Activated CD8-positive, alpha-beta T cell treated with anti-CD3 and anti-CD28 coated beads, Interleukin-2, amount 10 ng/mL, durations not matched to agents 7 days and 5 days (primary cell): Measurements from ENCODE around the gene MAGI1. TPM values are rescaled to one million over a fixed set of nuclear protein-coding genes. Genes with fewer than 3 reads are reported as not detected.

Source experiments
- ATAC-seq: fragments of 150-1000 bp; cut with Tn5 transposase; one replicate; pipeline ENCODE4 v1.10.0; 2021; ENCODE audit warnings: moderate library complexity
- CTCF ChIA-PET: fragments of 350-600 bp; sonication (Branson Sonifier 250); formaldehyde crosslinking; loops from one replicate; lab custom pipeline; 2021; ENCODE audit warnings: antibody characterized with exemption; lab: Charles Lee
- POLR2A ChIA-PET: fragments of 350-600 bp; sonication (Branson Sonifier 250); formaldehyde crosslinking; loops from one replicate; lab custom pipeline; 2021; ENCODE audit warnings: antibody characterized with exemption; lab: Charles Lee
- DNase-seq: peaks from one replicate; pipeline ENCODE4 v3.0.0-alpha.2; 2020
- H3K27ac Mint-ChIP-seq: one replicate; pipeline ENCODE4 v1.8.0; 2021; ENCODE audit warnings: mild to moderate bottlenecking, mixed read lengths
- H3K27me3 Mint-ChIP-seq: one replicate; pipeline ENCODE4 v1.8.0; 2021; ENCODE audit warnings: low read depth, mixed read lengths
- H3K36me3 Mint-ChIP-seq: one replicate; pipeline ENCODE4 v1.8.0; 2021; ENCODE audit warnings: low read depth, mixed read lengths
- H3K4me1 Mint-ChIP-seq: one replicate; pipeline ENCODE4 v1.8.0; 2021; ENCODE audit warnings: low read depth, mixed read lengths
- H3K4me3 Mint-ChIP-seq: one replicate; pipeline ENCODE4 v1.8.0; 2021; ENCODE audit warnings: mild to moderate bottlenecking, mixed read lengths
- H3K9me3 Mint-ChIP-seq: one replicate; pipeline ENCODE4 v1.8.0; 2022; ENCODE audit warnings: mixed read lengths; ENCODE audit not compliant: insufficient read depth
- total RNA-seq, 2 experiments: library from RNA; stranded (reverse); gene quantifications; one replicate each; pipeline ENCODE4 v1.2.3, GENCODE V29; 2021

MAGI1 gene
- total RNA-seq, 2 experiments from 2014 or later: not detected

DNA sequence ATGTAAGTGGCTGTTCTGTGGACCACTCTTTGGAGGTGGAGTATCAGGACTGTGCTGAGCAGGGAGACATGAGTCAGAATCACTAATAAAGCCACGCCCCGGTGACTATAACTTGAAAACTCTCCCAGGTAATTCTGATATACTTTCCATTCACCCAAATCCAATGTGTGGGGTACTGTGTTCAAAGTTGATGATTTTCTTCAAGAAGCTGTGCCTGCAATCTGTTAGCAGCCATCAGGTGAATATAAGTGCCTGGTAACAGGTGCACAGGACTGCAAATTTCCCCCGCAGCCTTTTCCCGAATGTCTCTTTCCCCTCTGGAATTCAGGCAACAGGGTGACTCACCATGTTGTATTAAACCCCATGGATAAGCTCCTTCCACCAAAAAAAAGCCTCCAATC, 17.0 kb downstream of the MAGI1 start:
- DNase-seq (no peak), ATAC-seq (no peak)
- Mint-ChIP-seq H3K27ac (no peak overlapping the region), H3K27me3 (no peaks in the 10 kb centered on the region), H3K9me3 (no peaks in the 10 kb centered on the region), H3K36me3 (no peaks in the 10 kb centered on the region), H3K4me1 (no peaks in the 10 kb centered on the region), H3K4me3 (no peak overlapping the region)
- POLR2A ChIA-PET: no interaction called here
- CTCF ChIA-PET: no interaction called here

DNA sequence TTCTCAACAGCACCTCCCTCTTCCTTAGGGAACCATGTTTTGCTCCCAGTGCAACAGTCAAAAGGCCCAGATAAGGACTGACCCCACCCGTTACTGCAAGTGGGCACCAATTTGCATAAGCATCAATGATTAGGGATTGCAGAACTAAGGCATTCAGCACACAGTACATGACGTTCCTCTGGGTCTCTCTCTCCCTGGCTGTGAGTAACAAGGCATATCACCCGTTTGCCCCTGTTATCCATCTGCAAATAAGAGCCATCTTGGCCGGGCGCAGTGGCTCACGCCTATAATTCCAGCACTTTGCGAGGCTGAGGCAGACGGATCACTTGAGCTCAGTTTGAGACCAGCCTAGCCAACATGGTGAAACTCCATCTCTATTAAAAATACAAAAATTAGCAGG, 18.8 kb downstream of the MAGI1 start:
- Mint-ChIP-seq H3K4me3 (no peak overlapping the region), H3K9me3 (no peaks in the 10 kb centered on the region), H3K4me1 (no peaks in the 10 kb centered on the region), H3K27me3 (no peaks in the 10 kb centered on the region), H3K27ac (no peak overlapping the region), H3K36me3 (no peaks in the 10 kb centered on the region)
- CTCF ChIA-PET: no interaction called here
- DNase-seq (no peak), ATAC-seq (no peak)
- POLR2A ChIA-PET: no interaction called here

DNA sequence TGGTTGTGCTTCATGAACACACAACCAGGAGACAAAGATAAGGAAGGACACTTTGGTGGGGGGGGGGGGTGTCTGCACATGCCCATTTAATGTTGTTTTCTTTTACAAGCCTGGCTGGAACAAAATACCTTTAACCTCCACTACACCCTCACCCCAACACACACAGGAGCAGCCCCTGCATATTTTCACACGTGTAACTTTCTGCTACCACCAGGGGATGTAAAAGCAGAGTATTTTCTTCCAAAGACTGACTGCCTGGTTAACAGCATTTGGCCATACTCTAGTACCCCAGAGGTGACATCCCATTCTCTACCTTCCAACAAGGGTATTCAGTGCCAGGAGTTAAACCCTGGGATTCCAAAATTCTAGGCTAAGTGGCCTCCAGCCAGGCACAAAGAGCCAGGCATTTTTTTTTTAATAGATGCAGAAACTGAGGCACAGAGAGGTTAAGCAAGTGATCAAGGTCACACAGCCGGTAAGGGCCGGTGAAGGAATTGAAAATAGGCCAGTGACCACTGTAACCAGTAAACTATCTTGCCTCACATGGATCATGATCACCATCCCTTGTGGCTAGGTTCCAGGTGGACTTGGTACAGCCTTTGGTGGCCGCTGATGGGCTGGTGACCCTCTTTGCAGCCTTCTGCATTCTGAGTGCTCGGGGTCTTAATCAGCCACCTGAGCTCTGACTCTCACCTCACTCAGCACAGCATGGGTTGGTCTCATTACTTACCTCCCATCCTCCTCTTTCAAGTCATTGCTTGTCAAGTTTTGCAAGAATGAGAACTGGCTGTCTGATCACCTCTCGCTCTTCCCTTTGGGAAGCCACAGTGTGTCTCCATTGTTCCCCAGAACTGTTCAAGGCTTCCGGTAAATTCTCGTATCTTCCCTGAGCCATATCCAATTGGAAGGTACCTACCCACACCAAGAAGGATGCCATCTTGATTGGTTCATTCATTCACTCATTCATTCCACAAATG, 20.4 kb downstream of the MAGI1 start:
- no peaks in the 10 kb centered on the region for H3K9me3 Mint-ChIP-seq
- no peak overlapping the region for H3K4me3 Mint-ChIP-seq
- H3K27ac Mint-ChIP-seq: no peak overlapping the region
- no peaks in the 10 kb centered on the region for H3K36me3 Mint-ChIP-seq
- ATAC-seq: no peak
- CTCF ChIA-PET: no interaction called here
- POLR2A ChIA-PET: no interaction called here
- no peak for DNase-seq
- H3K4me1 Mint-ChIP-seq: no peaks in the 10 kb centered on the region
- no peaks in the 10 kb centered on the region for H3K27me3 Mint-ChIP-seq

DNA sequence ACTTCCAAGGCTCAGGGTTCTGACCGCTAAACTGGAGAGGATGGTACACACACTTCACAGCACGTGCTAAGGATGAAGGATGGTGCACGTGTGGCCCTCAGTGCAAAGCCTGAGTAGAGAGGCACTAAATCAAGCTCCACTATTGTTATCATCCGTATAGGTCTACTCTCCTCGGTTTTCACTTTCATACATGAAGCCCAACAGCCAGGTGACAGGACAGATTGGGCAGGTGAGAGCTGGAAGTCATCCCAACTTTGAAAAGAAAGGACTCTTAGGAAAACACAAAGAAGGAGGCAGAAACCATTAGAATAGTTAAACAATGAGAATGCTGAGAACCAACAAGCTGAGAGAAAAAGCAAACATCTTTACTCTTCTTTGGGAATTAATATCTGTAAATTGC, 21.1 kb downstream of the MAGI1 start:
- H3K27me3 Mint-ChIP-seq: no peaks in the 10 kb centered on the region
- ChIA-PET CTCF (no interaction called here), POLR2A (interaction anchor here (0.6 kb wide), 1 partner anchor 57 kb away, joined by 6 read pairs; no protein-coding TSS in a partner anchor)
- DNase-seq (no peak), ATAC-seq (no peak)
- no peaks in the 10 kb centered on the region for H3K4me1 Mint-ChIP-seq
- no peaks in the 10 kb centered on the region for H3K36me3 Mint-ChIP-seq
- H3K9me3 Mint-ChIP-seq: no peaks in the 10 kb centered on the region
- no peak overlapping the region for H3K4me3 Mint-ChIP-seq
- no peak overlapping the region for H3K27ac Mint-ChIP-seq

DNA sequence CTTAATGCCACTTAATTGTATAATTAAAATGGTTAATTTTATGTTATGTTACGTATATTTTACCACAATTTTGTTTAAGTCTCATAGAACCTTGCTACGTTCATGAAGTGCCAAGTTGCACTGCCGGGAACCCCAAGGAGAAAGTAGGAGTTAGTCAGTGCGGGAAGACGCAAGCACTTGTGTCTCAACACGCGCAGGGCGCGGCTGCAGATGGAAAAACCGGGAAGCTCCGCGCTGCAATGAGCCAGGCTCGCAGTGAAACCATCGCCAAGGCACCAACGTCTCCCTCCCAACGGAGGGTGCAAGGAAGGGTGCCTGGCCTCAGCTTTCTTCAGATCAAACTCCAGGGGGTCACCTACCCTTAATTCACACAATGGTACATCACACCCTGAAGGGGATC, 21.6 kb downstream of the MAGI1 start:
- ATAC-seq: no peak
- Mint-ChIP-seq H3K27me3 (no peaks in the 10 kb centered on the region), H3K4me1 (no peaks in the 10 kb centered on the region), H3K36me3 (no peaks in the 10 kb centered on the region), H3K4me3 (no peak overlapping the region), H3K9me3 (no peaks in the 10 kb centered on the region), H3K27ac (no peak overlapping the region)
- CTCF ChIA-PET: no interaction called here
- POLR2A ChIA-PET: interaction anchor here (0.6 kb wide), 1 partner anchor 57 kb away, joined by 6 read pairs; no protein-coding TSS in a partner anchor
- DNase-seq: no peak

DNA sequence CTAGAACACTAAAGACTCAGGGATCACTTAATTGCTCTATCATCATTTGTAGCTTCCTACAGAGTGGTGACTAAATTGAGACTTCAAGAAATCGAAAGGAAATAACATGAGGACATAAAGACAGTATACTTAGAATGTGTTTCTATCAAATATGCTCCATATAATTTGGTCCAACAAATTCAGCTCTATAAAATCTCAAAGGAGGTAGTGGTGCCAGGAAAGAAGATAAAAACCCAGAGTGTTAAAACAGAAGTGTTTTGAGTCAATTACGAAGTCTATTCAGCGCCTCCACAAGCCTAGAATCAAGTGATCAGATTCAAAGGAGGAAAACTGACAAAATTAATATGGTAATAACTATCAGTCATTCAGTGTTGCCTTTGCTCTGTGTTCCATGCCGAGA, 22.9 kb downstream of the MAGI1 start:
- Mint-ChIP-seq H3K27me3 (no peaks in the 10 kb centered on the region), H3K4me1 (no peaks in the 10 kb centered on the region), H3K36me3 (no peaks in the 10 kb centered on the region), H3K9me3 (no peaks in the 10 kb centered on the region), H3K4me3 (no peak overlapping the region), H3K27ac (no peak overlapping the region)
- ATAC-seq (no peak), DNase-seq (no peak)
- POLR2A ChIA-PET: no interaction called here
- CTCF ChIA-PET: no interaction called here

DNA sequence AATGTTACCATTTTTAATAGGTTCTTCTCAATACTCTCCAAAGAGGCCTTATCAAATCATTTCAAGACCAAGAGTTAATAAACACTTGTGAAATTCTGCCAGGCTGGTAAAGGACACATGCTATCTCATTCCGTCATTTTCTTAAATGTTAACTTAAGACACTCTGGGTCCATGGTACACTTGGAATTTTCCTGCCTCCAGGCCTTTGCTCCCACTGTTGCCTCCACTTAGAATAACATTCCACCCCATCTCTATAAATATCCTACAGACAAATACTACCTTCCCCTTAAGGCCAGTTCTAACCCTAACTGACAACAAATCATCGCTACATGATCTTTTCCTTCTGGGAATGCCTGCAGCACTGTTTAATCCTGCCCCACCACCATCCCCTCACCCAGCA, 24.1 kb downstream of the MAGI1 start:
- ATAC-seq (no peak), DNase-seq (no peak)
- Mint-ChIP-seq H3K27me3 (no peaks in the 10 kb centered on the region), H3K4me1 (no peaks in the 10 kb centered on the region), H3K36me3 (no peaks in the 10 kb centered on the region), H3K27ac (no peak overlapping the region), H3K9me3 (no peaks in the 10 kb centered on the region), H3K4me3 (no peak overlapping the region)
- CTCF ChIA-PET: no interaction called here
- POLR2A ChIA-PET: no interaction called here

DNA sequence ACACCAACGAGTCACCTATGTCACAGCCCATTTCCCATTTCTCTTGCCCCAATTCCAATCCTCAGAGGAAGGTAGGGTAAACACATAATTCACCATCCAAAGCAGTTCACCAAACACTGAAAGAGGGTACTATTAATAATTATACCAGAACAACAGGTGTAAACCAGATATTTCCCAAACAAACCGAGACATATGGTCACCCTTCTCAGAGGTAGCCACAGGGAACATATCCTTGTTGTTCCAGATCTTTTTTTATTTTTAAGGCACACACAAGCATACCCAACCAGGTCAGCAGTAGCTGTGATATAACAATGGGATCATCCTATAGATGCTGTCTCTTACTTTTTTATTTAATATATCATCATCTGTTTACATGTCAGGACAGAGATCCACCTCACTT, 24.7 kb downstream of the MAGI1 start:
- no peak for ATAC-seq
- Mint-ChIP-seq H3K27me3 (no peaks in the 10 kb centered on the region), H3K36me3 (no peaks in the 10 kb centered on the region)

DNA sequence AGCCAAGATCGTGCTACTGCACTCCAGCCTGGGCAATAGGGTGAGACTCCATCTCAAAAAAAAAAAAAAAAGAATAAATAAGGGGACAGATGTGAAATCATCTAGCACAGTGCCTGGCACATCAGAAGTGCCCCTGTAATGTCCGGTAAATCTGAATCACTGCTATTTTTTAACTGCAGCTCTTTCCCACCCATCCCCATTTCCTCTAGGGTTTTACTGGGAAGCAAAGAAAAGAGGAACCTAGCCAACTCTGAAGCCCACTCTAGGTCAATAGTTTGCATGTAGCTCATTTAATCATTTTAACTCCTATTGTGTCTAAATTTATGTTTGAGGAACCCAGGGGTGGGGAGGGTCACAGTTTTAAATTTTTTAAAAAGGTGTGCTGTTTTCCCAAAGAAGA, 26.0 kb downstream of the MAGI1 start:
- Mint-ChIP-seq H3K27me3 (no peaks in the 10 kb centered on the region), H3K36me3 (no peaks in the 10 kb centered on the region), H3K9me3 (no peaks in the 10 kb centered on the region), H3K4me3 (no peak overlapping the region), H3K4me1 (no peaks in the 10 kb centered on the region), H3K27ac (no peak overlapping the region)
- ChIA-PET POLR2A (no interaction called here), CTCF (no interaction called here)
- DNase-seq (no peak), ATAC-seq (no peak)

More for the DNA sequence above, 24.7 kb downstream of the MAGI1 start:
- DNase-seq: no peak
- POLR2A ChIA-PET: no interaction called here
- H3K9me3 Mint-ChIP-seq: no peaks in the 10 kb centered on the region
- CTCF ChIA-PET: no interaction called here
- H3K4me3 Mint-ChIP-seq: no peak overlapping the region
- no peak overlapping the region for H3K27ac Mint-ChIP-seq
- no peaks in the 10 kb centered on the region for H3K4me1 Mint-ChIP-seq

DNA sequence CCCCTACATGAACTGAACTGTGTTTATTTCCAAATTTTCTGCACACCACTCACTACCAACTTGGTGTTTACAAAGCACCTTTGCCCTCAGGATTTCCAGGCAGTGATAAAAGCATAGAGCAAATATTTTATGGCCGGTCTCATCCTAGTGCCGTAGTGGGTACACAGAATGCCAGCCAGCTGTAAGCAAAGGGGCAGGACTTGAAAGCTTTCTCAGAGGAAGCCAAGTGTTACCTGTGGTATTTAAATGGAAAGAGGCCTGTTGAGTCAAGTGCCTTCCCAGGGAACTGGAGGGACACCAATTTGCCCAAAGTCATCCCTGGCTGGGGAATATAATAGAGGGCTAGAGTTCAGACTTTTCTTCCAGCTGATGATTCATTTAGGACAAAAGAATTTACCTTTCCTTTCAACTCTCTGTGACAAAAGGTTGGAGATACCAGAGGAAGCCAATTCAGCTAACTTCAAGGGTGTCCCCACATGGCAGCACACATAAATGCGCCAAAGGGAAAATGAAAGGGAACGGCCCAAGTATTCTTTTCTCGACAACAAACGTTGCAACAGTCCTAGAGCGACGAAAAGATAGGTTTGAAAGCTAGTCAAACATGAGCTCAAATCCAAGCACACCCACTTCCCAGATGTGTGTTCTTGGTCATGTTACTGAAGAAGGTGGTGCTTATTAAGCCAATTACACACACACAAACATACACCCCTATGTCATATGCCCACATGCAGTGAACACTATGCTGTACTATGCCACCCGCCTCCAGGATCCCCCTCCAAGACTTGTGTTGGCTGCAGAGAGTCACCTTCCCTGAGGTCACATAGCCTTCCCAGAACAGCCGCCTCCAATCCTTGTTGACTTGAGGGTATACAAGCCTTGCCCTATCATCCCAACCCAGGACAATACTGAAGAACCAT, 27.7 kb downstream of the MAGI1 start:
- ChIA-PET POLR2A (no interaction called here), CTCF (no interaction called here)
- no peaks in the 10 kb centered on the region for H3K9me3 Mint-ChIP-seq
- DNase-seq (no peak), ATAC-seq (no peak)
- no peak overlapping the region for H3K4me3 Mint-ChIP-seq
- H3K27ac Mint-ChIP-seq: no peak overlapping the region
- no peaks in the 10 kb centered on the region for H3K27me3 Mint-ChIP-seq
- no peaks in the 10 kb centered on the region for H3K4me1 Mint-ChIP-seq
- H3K36me3 Mint-ChIP-seq: no peaks in the 10 kb centered on the region

DNA sequence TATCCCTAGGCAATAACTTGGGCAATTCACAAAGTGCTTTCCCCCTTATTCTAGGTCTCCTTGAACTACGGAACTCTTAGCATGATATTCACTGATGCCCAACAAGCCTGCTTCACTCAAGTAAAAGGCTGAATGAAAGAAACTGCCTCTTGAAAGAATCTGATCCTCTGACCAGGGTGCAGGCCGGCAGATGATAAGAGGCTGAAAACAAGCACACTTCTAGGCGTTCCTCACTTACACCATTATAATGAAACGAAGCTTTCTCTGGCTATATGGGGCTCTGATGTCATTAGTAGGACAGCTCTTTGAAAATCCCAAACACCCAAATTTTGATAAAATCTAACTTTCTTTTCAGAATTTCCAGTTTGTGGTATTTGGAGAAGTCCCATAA, 28.4 kb downstream of the MAGI1 start:
- H3K27me3 Mint-ChIP-seq: no peaks in the 10 kb centered on the region
- ChIA-PET POLR2A (no interaction called here), CTCF (no interaction called here)
- no peaks in the 10 kb centered on the region for H3K36me3 Mint-ChIP-seq
- no peak for DNase-seq
- no peaks in the 10 kb centered on the region for H3K4me1 Mint-ChIP-seq
- no peaks in the 10 kb centered on the region for H3K9me3 Mint-ChIP-seq
- ATAC-seq: no peak
- no peak overlapping the region for H3K4me3 Mint-ChIP-seq
- no peak overlapping the region for H3K27ac Mint-ChIP-seq

DNA sequence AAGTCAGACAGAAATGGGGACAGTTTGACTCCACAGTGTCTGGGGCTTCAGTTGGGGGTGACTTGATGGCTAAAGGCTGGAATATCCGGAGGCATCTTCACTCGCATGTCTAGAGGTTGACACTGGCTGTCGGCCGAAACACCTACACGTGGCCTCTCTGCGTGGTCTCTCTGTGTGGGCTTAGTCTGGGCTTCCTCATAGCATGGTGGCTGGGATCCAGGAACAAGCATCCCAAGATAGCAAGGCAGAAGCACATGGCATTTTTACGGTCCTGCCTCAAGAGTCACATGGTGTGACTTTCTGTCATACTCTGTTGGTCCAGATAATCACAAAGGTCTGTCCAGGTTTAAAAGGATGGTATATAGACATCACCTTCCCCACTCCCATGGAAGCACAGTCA, 34.5 kb downstream of the MAGI1 start:
- Mint-ChIP-seq H3K9me3 (no peaks in the 10 kb centered on the region), H3K4me3 (no peak overlapping the region), H3K4me1 (no peaks in the 10 kb centered on the region), H3K27me3 (no peaks in the 10 kb centered on the region), H3K36me3 (no peaks in the 10 kb centered on the region), H3K27ac (no peak overlapping the region)
- ChIA-PET POLR2A (no interaction called here), CTCF (no interaction called here)
- DNase-seq (no peak), ATAC-seq (no peak)
